H1 (cell line): ENCODE data around the gene LAMTOR4. TPM values are rescaled to one million over a fixed set of nuclear protein-coding genes. Genes with fewer than 3 reads are reported as not detected.

Experiments used
- CTCF ChIA-PET: fragments of 300-600 bp; sonication (Branson Sonifier 250); formaldehyde crosslinking; loops from one replicate; lab custom pipeline; 2021; ENCODE audit not compliant: partially characterized antibody; lab: Charles Lee
- POLR2A ChIA-PET: fragments of 300-600 bp; sonication (Branson Sonifier 250); formaldehyde crosslinking; loops from one replicate; lab custom pipeline; 2021; ENCODE audit warnings: inconsistent platforms; ENCODE audit not compliant: partially characterized antibody; lab: Charles Lee
- DNase-seq, 2 experiments: peaks; one replicate each; pipeline versions ENCODE4 v3.0.0 to v3.0.0-alpha.2; 2010 to 2022; ENCODE audit warnings: low spot score in 2 of 2, low read depth in 1 of 2, mixed read lengths in 1 of 2
- FAIRE-seq: peaks from 2 replicates; lab custom pipeline; 2011; peaks lifted over from hg19 to GRCh38; lab: Jason Lieb, UNC
- H2AFZ ChIP-seq: 2 replicates; pipeline ENCODE4 v1.8.1; 2012; ENCODE audit warnings: low read length, inconsistent platforms
- H2AK5ac ChIP-seq: 2 replicates; pipeline ENCODE4 v1.6.1; 2013; ENCODE audit warnings: low read depth, low read length
- H2BK120ac ChIP-seq: replicated peaks from 2 replicates; pipeline ENCODE3; 2013; ENCODE audit warnings: low read depth, low read length, inconsistent platforms
- H2BK12ac ChIP-seq: 2 replicates; pipeline ENCODE4 v1.6.1; 2013; ENCODE audit warnings: low read depth, low read length
- H2BK15ac ChIP-seq: 2 replicates; pipeline ENCODE4 v1.6.1; 2013; ENCODE audit warnings: low read length
- H2BK20ac ChIP-seq: 2 replicates; pipeline ENCODE4 v1.6.1; 2013; ENCODE audit warnings: low read length
- H2BK5ac ChIP-seq: 2 replicates; pipeline ENCODE4 v1.6.1; 2013; ENCODE audit warnings: low read depth, low read length
- H3K14ac ChIP-seq: 2 replicates; pipeline ENCODE4 v1.6.1; 2013; ENCODE audit warnings: inconsistent platforms; ENCODE audit not compliant: insufficient read length
- H3K18ac ChIP-seq: 2 replicates; pipeline ENCODE4 v1.6.1; 2013; ENCODE audit warnings: low read length; ENCODE audit errors: extremely low read depth
- H3K23ac ChIP-seq: 2 replicates; pipeline ENCODE4 v1.6.1; 2013; ENCODE audit warnings: inconsistent platforms; ENCODE audit not compliant: insufficient read length
- H3K23me2 ChIP-seq: 2 replicates; pipeline ENCODE4 v1.6.1; 2013; ENCODE audit warnings: low read depth, low read length
- H3K27ac ChIP-seq: 2 replicates; pipeline ENCODE4 v1.6.1; 2011; ENCODE audit warnings: low read depth, low read length, inconsistent platforms
- H3K27me3 ChIP-seq, 4 experiments: replicated peaks in 1 of 4; 1 replicate in 1 of 4; 2 replicates in 3 of 4; pipeline versions ENCODE4 v1.6.1 to v1.8.1; 2011 to 2013; ENCODE audit warnings: low read length in 3 of 4, mild to moderate bottlenecking in 3 of 4, inconsistent platforms in 2 of 4, mixed read lengths in 2 of 4, moderate library complexity in 1 of 4; ENCODE audit not compliant: control insufficient read depth in 3 of 4, insufficient read depth in 3 of 4; ENCODE audit errors: extremely low read depth in 1 of 4
- H3K36me3 ChIP-seq, 4 experiments: 2 replicates each; pipeline versions ENCODE4 v1.6.1 to v1.8.1; 2011 to 2013; ENCODE audit warnings: mild to moderate bottlenecking in 4 of 4, low read length in 3 of 4, moderate library complexity in 2 of 4, control low read depth in 1 of 4, inconsistent platforms in 1 of 4; ENCODE audit not compliant: insufficient read depth in 4 of 4, control insufficient read depth in 2 of 4
- H3K4ac ChIP-seq: replicated peaks from 2 replicates; pipeline ENCODE3; 2013; ENCODE audit warnings: low read length, low read depth, mixed read lengths, inconsistent platforms; ENCODE audit not compliant: insufficient read length
- H3K4me1 ChIP-seq, 4 experiments: replicated peaks in 1 of 4; 1 replicate in 1 of 4; 2 replicates in 3 of 4; pipeline versions ENCODE4 v1.6.1 to v1.8.1; 2011 to 2013; ENCODE audit warnings: low read length in 3 of 4, inconsistent platforms in 2 of 4, mixed read lengths in 1 of 4; ENCODE audit not compliant: insufficient read depth in 4 of 4, control insufficient read depth in 3 of 4
- H3K4me2 ChIP-seq, 2 experiments: 2 replicates each; pipeline versions ENCODE4 v1.6.1 to v1.8.1; 2011 to 2013; ENCODE audit warnings: low read depth in 2 of 2, low read length in 2 of 2, control low read depth in 1 of 2, inconsistent platforms in 1 of 2, mild to moderate bottlenecking in 1 of 2; ENCODE audit not compliant: insufficient read depth in 1 of 2
- H3K4me3 ChIP-seq, 4 experiments: fragments of 200-600, 300-600 bp in 1 of 4; sonication (generic), shearing (Covaris generic), sonication (Bioruptor Twin) in 1 of 4; 2 replicates each; pipeline versions ENCODE4 v1.5.1 to v1.8.1; 2011 to 2016; ENCODE audit warnings: low read length in 4 of 4, low read depth in 3 of 4, control low read depth in 2 of 4, inconsistent platforms in 2 of 4, mild to moderate bottlenecking in 2 of 4, mixed read lengths in 1 of 4, moderate library complexity in 1 of 4; ENCODE audit not compliant: insufficient read depth in 2 of 4; ENCODE audit errors: extremely low read depth in 1 of 4
- H3K56ac ChIP-seq: replicated peaks from 2 replicates; pipeline ENCODE3; 2013; ENCODE audit warnings: low read depth, mild to moderate bottlenecking, mixed read lengths, low read length, inconsistent platforms; ENCODE audit not compliant: insufficient read length
- H3K79me1 ChIP-seq: 2 replicates; pipeline ENCODE4 v1.6.1; 2013; ENCODE audit warnings: low read depth, low read length, control low read depth
- H3K79me2 ChIP-seq, 2 experiments: 2 replicates each; pipeline versions ENCODE4 v1.6.1 to v1.8.1; 2012 to 2013; ENCODE audit warnings: low read length in 2 of 2, mild to moderate bottlenecking in 2 of 2, inconsistent platforms in 1 of 2; ENCODE audit not compliant: insufficient read depth in 2 of 2, control insufficient read depth in 1 of 2
- H3K9ac ChIP-seq, 4 experiments: replicated peaks in 1 of 4; 1 replicate in 1 of 4; 2 replicates in 3 of 4; pipeline versions ENCODE4 v1.6.1 to v1.8.1; 2011 to 2013; ENCODE audit warnings: low read depth in 3 of 4, low read length in 3 of 4, control low read depth in 2 of 4, mild to moderate bottlenecking in 2 of 4, moderate library complexity in 2 of 4, inconsistent platforms in 1 of 4; ENCODE audit errors: extremely low read depth in 1 of 4
- H3K9me3 ChIP-seq, 2 experiments: 2 replicates each; pipeline versions ENCODE4 v1.6.1 to v1.8.1; 2012 to 2013; ENCODE audit warnings: mild to moderate bottlenecking in 2 of 2, moderate library complexity in 2 of 2, control low read depth in 1 of 2, inconsistent platforms in 1 of 2, low read depth in 1 of 2, low read length in 1 of 2, mixed read lengths in 1 of 2; ENCODE audit not compliant: insufficient read depth in 2 of 2
- H4K20me1 ChIP-seq, 2 experiments: replicated peaks in 1 of 2; 2 replicates each; pipeline versions ENCODE3 to v1.8.1; 2011 to 2013; ENCODE audit warnings: inconsistent platforms in 2 of 2, low read length in 2 of 2, mild to moderate bottlenecking in 1 of 2; ENCODE audit not compliant: insufficient read depth in 2 of 2, control insufficient read depth in 1 of 2
- H4K5ac ChIP-seq: 2 replicates; pipeline ENCODE4 v1.6.1; 2013; ENCODE audit warnings: low read length, low read depth, mixed read lengths, inconsistent platforms; ENCODE audit not compliant: insufficient read length
- H4K8ac ChIP-seq: 2 replicates; pipeline ENCODE4 v1.8.0; 2013; ENCODE audit warnings: mild to moderate bottlenecking, moderate library complexity, low read length, inconsistent platforms; ENCODE audit not compliant: insufficient read depth; ENCODE audit errors: extremely low read depth
- H4K91ac ChIP-seq: replicated peaks from 2 replicates; pipeline ENCODE3; 2013; ENCODE audit warnings: low read length, mixed read lengths, inconsistent platforms; ENCODE audit not compliant: insufficient read length
- CBX8 ChIP-seq: fragments of 300-800, 300-1000 bp; sonication (generic); IDR thresholded peaks from 2 replicates; pipeline ENCODE4 v1.7.1; 2016; ENCODE audit warnings: low read depth, low read length, borderline replicate concordance
- CHD2 ChIP-seq: IDR thresholded peaks from 2 replicates; pipeline ENCODE4 v1.6.1; 2012; ENCODE audit warnings: low read length, improper control_type of control experiment
- E2F6 ChIP-seq: IDR thresholded peaks from 2 replicates; pipeline ENCODE4 v1.6.1; 2012; ENCODE audit warnings: inconsistent platforms
- KDM1A ChIP-seq: fragments of 200-600, 300-600 bp; sonication (generic); IDR thresholded peaks from 2 replicates; pipeline ENCODE4 v1.7.1; 2016; ENCODE audit warnings: mild to moderate bottlenecking, low read length, borderline replicate concordance
- SAP30 ChIP-seq: fragments of 300-600 bp; sonication (generic); IDR thresholded peaks from 2 replicates; pipeline ENCODE4 v1.7.1; 2012; ENCODE audit warnings: low read length, moderate library complexity, mild to moderate bottlenecking, inconsistent platforms; ENCODE audit not compliant: insufficient read depth, insufficient replicate concordance
- SUZ12 ChIP-seq: fragments of 200-600 bp; sonication (generic); IDR thresholded peaks from 2 replicates; pipeline ENCODE4 v1.6.1; 2012; ENCODE audit warnings: mild to moderate bottlenecking, inconsistent platforms, low read length, moderate library complexity, mixed read lengths
- WGBS, 2 experiments: shearing (Covaris generic) in 1 of 2; methylation state at CpG; one replicate each; pipeline versions ENCODE4 v1.1.6 to v1.1.7; 2013 to 2015; ENCODE audit warnings: low lambda C conversion rate in 2 of 2, mixed read lengths in 2 of 2, inconsistent platforms in 1 of 2, low coverage in 1 of 2, missing lambda C conversion rate in 1 of 2; ENCODE audit not compliant: insufficient replicate concordance in 2 of 2, insufficient coverage in 1 of 2, insufficient read length in 1 of 2; ENCODE audit errors: extremely low coverage in 1 of 2, missing lambda C conversion rate in 1 of 2; 5-methylcytosine and 5-hydroxymethylcytosine counted together
- polyA plus RNA-seq, 7 experiments: library from polyadenylated mRNA; depleted of rRNA in 3 of 7; stranded (reverse) in 5 of 7; unstranded in 2 of 7; fragments of >200 nt in 5 of 7; fragments of 200-250 nt in 2 of 7; gene quantifications; 1 replicate in 5 of 7; 2 replicates in 1 of 7; 4 replicates in 1 of 7; pipeline versions ENCODE4 v1.2.1 to v1.2.3, GENCODE V29; 2011 to 2013; ENCODE audit warnings: missing spikeins in 2 of 7, mixed read lengths in 2 of 7
- total RNA-seq: library from RNA; stranded (reverse); fragmentation: NEBNext Ultra II Directional; extraction: Animal tissue kit (Norgen Biotek cat#: 25700); gene quantifications from 2 replicates; pipeline ENCODE4 v1.2.1, GENCODE V29; 2021

LAMTOR4 gene
- total and polyA plus RNA-seq, 2 of the 8 experiments (the other 6 are each of a cell fraction or from before 2014, with no cell fraction given): 153 to 622 TPM

GRCh38 chr7:100118388-100119071 is 30.2 kb upstream of the LAMTOR4 start:
- TF ChIP-seq CBX8 (no peak), E2F6 (no peak), CHD2 (no peak), SUZ12 (no peak), SAP30 (no peak), KDM1A (no peak)
- ChIA-PET CTCF (no interaction called here), POLR2A (interaction anchor here (0.6 to 20.0 kb wide), 3 partner anchors 14 to 306 kb away, joined by 3 to 722 read pairs (median 414); partner anchors contain the start of genes AP4M1, COPS6, MCM7 and ZNF3)
- Histone ChIP-seq H2AK5ac (no peak overlapping the region), H3K18ac (peak overlapping the region; percentile 42), H2AFZ (peak overlapping the region; percentile 27; the same call in 1 of the 2 replicates), H4K91ac (no peak overlapping the region), H4K8ac (peak overlapping the region; percentile 60; the same call in 1 of the 2 replicates), H3K56ac (peak overlapping the region; percentile 42), H2BK120ac (no peak overlapping the region), H3K9me3 (no peaks in the 10 kb centered on the region), H3K36me3 (peaks cover 0 to 6% (median 4%) of the 10 kb centered on the region in 4 experiments; a peak in 6 of 8 replicates), H3K23me2 (peaks cover 8% of the 10 kb centered on the region), H2BK5ac (peak overlapping the region; percentile 46), H3K27ac (peak overlapping the region; percentile 88), H4K5ac (peak overlapping the region; percentile 59), H3K4me2 (peak overlapping the region; percentile 74 to 92), H3K4ac (no peak overlapping the region), H2BK15ac (no peak overlapping the region), H3K79me2 (peaks cover 0 to 6% of the 10 kb centered on the region in 2 experiments; a peak in 1 of 4 replicates), H3K27me3 (no peaks in the 10 kb centered on the region), H4K20me1 (peaks cover 0 to 1% of the 10 kb centered on the region in 2 experiments), H2BK20ac (no peak overlapping the region), H3K23ac (no peak overlapping the region), H2BK12ac (no peak overlapping the region), H3K14ac (no peak overlapping the region), H3K9ac (peak overlapping the region; percentile 87 to 96 (median 88)), H3K79me1 (0 out of 2 replicates have a peak, but pooled peaks cover 4% of the 10 kb centered on the region), H3K4me3 (peak overlapping the region; percentile 75 to 98 (median 94)), H3K4me1 (peaks cover 0 to 5% (median 1%) of the 10 kb centered on the region in 4 experiments; a peak in 5 of 7 replicates)
- FAIRE-seq (no peak), DNase-seq (no peak)
- WGBS, 2 experiments: 23% methylated on average over 18 of the region's 18 CpGs; no CpG with 5 or more reads in 1 of the 2 experiments
